PC-9 (cell line): ENCODE measurements around the gene KLK12. TPM values are rescaled to one million over a fixed set of nuclear protein-coding genes. Genes with fewer than 3 reads are reported as not detected.

Experiments used
- BruUV-seq: library from RNA; stranded (reverse); fragments of 400-500 nt; replicated peaks from 2 replicates; lab custom pipeline; 2021; lab: Mats Ljungman, UMichigan
- CTCF ChIA-PET: fragments of 300-600 bp; sonication (Branson Sonifier 250); formaldehyde crosslinking; loops from one replicate; lab custom pipeline; 2022; ENCODE audit warnings: antibody characterized with exemption; lab: Charles Lee
- POLR2A ChIA-PET: fragments of 300-600 bp; sonication (Branson Sonifier 250); formaldehyde crosslinking; loops from one replicate; lab custom pipeline; 2022; ENCODE audit warnings: antibody characterized with exemption; ENCODE audit not compliant: unreplicated experiment; lab: Charles Lee
- DNase-seq, 2 experiments: peaks; one replicate each; pipeline versions ENCODE4 v3.0.0 to v3.0.0-alpha.2; 2015 to 2022; ENCODE audit warnings: mixed read lengths in 1 of 2
- H2AFZ ChIP-seq: fragments of 200-600 bp; sonication (generic); 2 replicates; pipeline ENCODE4 v1.8.1; 2017; ENCODE audit warnings: antibody characterized with exemption
- H3F3A ChIP-seq: fragments of 200-600 bp; sonication (generic); 2 replicates; pipeline ENCODE4 v1.8.1; 2017; ENCODE audit warnings: antibody characterized with exemption, mild to moderate bottlenecking, low read depth; ENCODE audit not compliant: insufficient read depth
- H3K27ac ChIP-seq: fragments of 200-600 bp; sonication (generic); 2 replicates; pipeline ENCODE4 v1.6.1; 2016; ENCODE audit warnings: mixed run types
- H3K27me3 ChIP-seq: fragments of 200-600 bp; sonication (generic); 2 replicates; pipeline ENCODE4 v1.6.1; 2016; ENCODE audit warnings: low read depth, mixed run types; ENCODE audit not compliant: insufficient read depth
- H3K36me3 ChIP-seq: fragments of 200-600 bp; sonication (generic); 2 replicates; pipeline ENCODE4 v1.6.1; 2016; ENCODE audit warnings: low read depth, mixed run types
- H3K4me1 ChIP-seq: fragments of 200-600 bp; sonication (generic); replicated peaks from 2 replicates; pipeline ENCODE4 v1.6.1; 2016; ENCODE audit warnings: mixed run types; ENCODE audit not compliant: insufficient read depth
- H3K4me2 ChIP-seq: fragments of 200-600 bp; sonication (generic); 2 replicates; pipeline ENCODE4 v1.6.1; 2017; ENCODE audit warnings: mixed run types
- H3K4me3 ChIP-seq: fragments of 200-600 bp; sonication (generic); 2 replicates; pipeline ENCODE4 v1.6.1; 2016; ENCODE audit warnings: mixed run types
- H3K79me2 ChIP-seq: fragments of 200-600 bp; sonication (generic); 2 replicates; pipeline ENCODE4 v1.6.1; 2017; ENCODE audit warnings: low read depth, mixed run types
- H3K9me2 ChIP-seq: fragments of 200-600 bp; sonication (generic); 2 replicates; pipeline ENCODE4 v1.8.1; 2017; ENCODE audit warnings: mild to moderate bottlenecking; ENCODE audit not compliant: insufficient read depth
- H3K9me3 ChIP-seq: fragments of 200-600 bp; sonication (generic); 2 replicates; pipeline ENCODE4 v1.8.1; 2016; ENCODE audit warnings: low read depth; ENCODE audit not compliant: insufficient read depth
- H4K20me1 ChIP-seq: fragments of 200-600 bp; sonication (generic); 2 replicates; pipeline ENCODE4 v1.8.1; 2017; ENCODE audit not compliant: insufficient read depth
- EZH2 ChIP-seq: fragments of 200-600 bp; sonication (generic); IDR thresholded peaks from 2 replicates; pipeline ENCODE4 v1.8.0; 2017; ENCODE audit warnings: antibody characterized with exemption, low read depth
- intact Hi-C: fragments of 100-400 bp; cut with micrococcal nuclease; formaldehyde crosslinking; loops from one replicate; pipeline ENCODE4 v1.10.0; 2022; ENCODE audit not compliant: unreplicated experiment
- total RNA-seq: library from RNA; stranded (reverse); gene quantifications from 2 replicates; pipeline ENCODE4 v1.2.3, GENCODE V29; 2021
- TF ChIP-seq, protein P1 (sequence below): fragments of 200-600 bp; sonication (generic); conservative IDR thresholded peaks from 2 replicates; pipeline ENCODE4 v1.6.1; 2017; ENCODE audit warnings: mixed run types, antibody characterized with exemption, mild to moderate bottlenecking, moderate library complexity

The KLK12 gene
- total RNA-seq, 1 experiment from 2014 or later, result not detected

DNA sequence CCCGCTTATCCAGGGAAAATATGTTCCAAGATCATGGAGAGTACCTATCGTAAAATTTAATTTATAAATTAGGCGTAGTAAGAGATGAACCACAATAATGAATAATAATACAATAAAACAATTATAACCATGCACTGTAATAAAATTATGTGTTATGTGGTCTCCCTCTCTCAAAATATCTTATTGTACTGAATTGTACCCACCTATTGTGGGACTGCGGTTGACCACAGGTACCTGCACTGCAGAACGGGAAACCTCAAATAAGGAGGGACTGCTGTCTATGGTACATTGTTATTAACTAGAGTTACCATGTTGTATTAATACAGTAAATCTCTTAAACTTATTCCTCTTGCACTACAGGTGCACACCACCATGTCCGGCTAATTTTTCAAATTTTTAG, 5.3 kb upstream of the KLK12 start:
- H3K4me2 ChIP-seq, result no peak overlapping the region
- H3K79me2 ChIP-seq, result no peaks in the 10 kb centered on the region
- H3K9me3 ChIP-seq, result no peaks in the 10 kb centered on the region
- H2AFZ ChIP-seq, result no peak overlapping the region
- TF ChIP-seq EZH2, result no peak
- TF ChIP-seq, protein P1, sequence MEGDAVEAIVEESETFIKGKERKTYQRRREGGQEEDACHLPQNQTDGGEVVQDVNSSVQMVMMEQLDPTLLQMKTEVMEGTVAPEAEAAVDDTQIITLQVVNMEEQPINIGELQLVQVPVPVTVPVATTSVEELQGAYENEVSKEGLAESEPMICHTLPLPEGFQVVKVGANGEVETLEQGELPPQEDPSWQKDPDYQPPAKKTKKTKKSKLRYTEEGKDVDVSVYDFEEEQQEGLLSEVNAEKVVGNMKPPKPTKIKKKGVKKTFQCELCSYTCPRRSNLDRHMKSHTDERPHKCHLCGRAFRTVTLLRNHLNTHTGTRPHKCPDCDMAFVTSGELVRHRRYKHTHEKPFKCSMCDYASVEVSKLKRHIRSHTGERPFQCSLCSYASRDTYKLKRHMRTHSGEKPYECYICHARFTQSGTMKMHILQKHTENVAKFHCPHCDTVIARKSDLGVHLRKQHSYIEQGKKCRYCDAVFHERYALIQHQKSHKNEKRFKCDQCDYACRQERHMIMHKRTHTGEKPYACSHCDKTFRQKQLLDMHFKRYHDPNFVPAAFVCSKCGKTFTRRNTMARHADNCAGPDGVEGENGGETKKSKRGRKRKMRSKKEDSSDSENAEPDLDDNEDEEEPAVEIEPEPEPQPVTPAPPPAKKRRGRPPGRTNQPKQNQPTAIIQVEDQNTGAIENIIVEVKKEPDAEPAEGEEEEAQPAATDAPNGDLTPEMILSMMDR, result no peak
- DNase-seq, result no peak
- H3K27ac ChIP-seq, result no peak overlapping the region
- H3K36me3 ChIP-seq, result no peaks in the 10 kb centered on the region
- no peaks in the 10 kb centered on the region for H4K20me1 ChIP-seq
- intact Hi-C loops, result no loop called here
- H3K4me3 ChIP-seq, result no peak overlapping the region
- no TSS peak for BruUV-seq
- H3K9me2 ChIP-seq, result no peaks in the 10 kb centered on the region
- H3F3A ChIP-seq, result no peaks in the 10 kb centered on the region
- POLR2A ChIA-PET, result no interaction called here
- CTCF ChIA-PET, result no interaction called here
- H3K27me3 ChIP-seq, result 0 out of 2 replicates have a peak, but pooled peaks cover 14% of the 10 kb centered on the region
- H3K4me1 ChIP-seq, result no peaks in the 10 kb centered on the region

DNA sequence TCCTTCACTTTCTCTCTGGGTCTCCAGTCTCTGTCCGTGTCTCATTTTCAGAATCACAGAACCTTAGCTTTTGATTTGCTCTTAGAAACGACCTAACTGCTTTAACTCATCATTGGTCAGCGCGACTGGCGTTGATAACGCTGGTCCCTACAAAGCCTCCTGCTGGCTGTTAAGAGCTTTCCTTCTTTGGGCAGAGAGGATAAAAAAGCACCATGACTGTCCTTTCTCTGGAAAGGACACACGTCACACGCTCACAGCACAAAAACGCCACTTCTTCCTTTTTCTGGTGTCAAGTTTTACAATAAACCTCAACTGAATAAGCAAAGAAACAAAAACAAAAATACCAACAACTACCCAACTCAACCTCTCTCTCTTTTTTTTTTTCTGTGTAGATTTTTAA, 1.7 kb upstream of the KLK12 start:
- Histone ChIP-seq H3K9me2 (no peaks in the 10 kb centered on the region), H3K4me1 (no peaks in the 10 kb centered on the region), H3F3A (no peaks in the 10 kb centered on the region), H3K27me3 (no peaks in the 10 kb centered on the region), H3K9me3 (no peaks in the 10 kb centered on the region), H2AFZ (no peak overlapping the region), H3K4me3 (no peak overlapping the region), H3K79me2 (no peaks in the 10 kb centered on the region), H3K4me2 (no peak overlapping the region), H4K20me1 (no peaks in the 10 kb centered on the region), H3K27ac (no peak overlapping the region), H3K36me3 (no peaks in the 10 kb centered on the region)
- BruUV-seq, result no TSS peak
- ChIA-PET POLR2A (no interaction called here), CTCF (interaction anchor here (0.6 kb wide), 1 partner anchor 18 kb away, joined by 12 read pairs; no protein-coding TSS in a partner anchor)
- intact Hi-C loops, result no loop called here
- peak in 1 of 2 experiments; percentile 12 for DNase-seq
- TF ChIP-seq, protein P1, result no peak
- TF ChIP-seq EZH2, result no peak

DNA sequence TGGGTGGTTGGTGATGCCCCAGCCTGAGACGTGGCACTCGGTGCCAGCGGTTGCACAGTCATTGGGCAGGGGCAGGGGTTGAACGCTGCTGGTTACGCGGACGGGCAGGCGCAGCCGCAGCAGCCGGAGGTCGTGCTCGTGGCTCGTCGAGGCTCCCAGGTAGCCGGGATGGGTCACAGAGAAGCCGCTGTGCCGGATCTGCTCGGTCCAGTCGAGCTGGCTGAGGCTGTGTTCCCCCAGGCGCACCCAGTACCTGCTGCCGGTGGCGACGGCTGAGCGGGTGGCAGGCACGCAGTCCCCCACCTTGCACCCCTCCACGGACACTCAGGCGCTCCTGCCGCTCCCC, 2.9 kb downstream of the KLK12 start:
- Histone ChIP-seq H3K79me2 (no peaks in the 10 kb centered on the region), H3F3A (no peaks in the 10 kb centered on the region), H3K4me2 (no peak overlapping the region), H3K27ac (no peak overlapping the region), H4K20me1 (no peaks in the 10 kb centered on the region), H2AFZ (no peak overlapping the region), H3K4me1 (no peaks in the 10 kb centered on the region), H3K9me3 (no peaks in the 10 kb centered on the region), H3K4me3 (no peak overlapping the region), H3K27me3 (0 out of 2 replicates have a peak, but pooled peaks cover 8% of the 10 kb centered on the region), H3K9me2 (no peaks in the 10 kb centered on the region), H3K36me3 (no peaks in the 10 kb centered on the region)
- ChIA-PET CTCF (no interaction called here), POLR2A (no interaction called here)
- TF ChIP-seq, protein P1, result no peak
- BruUV-seq, result no TSS peak
- DNase-seq, result peak in 1 of 2 experiments; percentile 3
- intact Hi-C loops, result no loop called here
